SKM-1 treated with dmso at 0.1 percent for 144 hours (cell line): ENCODE data around the gene ZNF500.

Experiments
- DNase-seq: peaks from one replicate; lab custom pipeline; 2025; ENCODE audit not compliant: unreplicated experiment; lab: John Stamatoyannopoulos, UW

Gene ZNF500

GRCh38 chr16:4766875-4767628 lies at the start of gene ZNF500:
TSS of gene ZNF500 (minus strand) at chr16:4767162. CDS start at chr16:4765978, 1,184 bp downstream.
- peak; percentile 92 for DNase-seq

- DNase-seq = no peak
Observed at GRCh38 chr16:4814542-4815173, 47.7 kb upstream of the ZNF500 start.

- DNase-seq = no peak
Observed at GRCh38 chr16:4814046-4814445, 47.1 kb upstream of the ZNF500 start.

- DNase-seq = no peak
Observed at GRCh38 chr16:4813251-4814003, 46.5 kb upstream of the ZNF500 start.

GRCh38 chr16:4811773-4812172 lies 44.8 kb upstream of the ZNF500 start:
- DNase-seq = no peak

- no peak for DNase-seq
Observed at GRCh38 chr16:4811242-4811641, 44.3 kb upstream of the ZNF500 start.

- DNase-seq = no peak
Observed at GRCh38 chr16:4806280-4806679, 39.3 kb upstream of the ZNF500 start.

GRCh38 chr16:4805231-4805630 lies 38.3 kb upstream of the ZNF500 start:
- no peak for DNase-seq

GRCh38 chr16:4803898-4804762 lies 37.2 kb upstream of the ZNF500 start:
- DNase-seq = no peak

GRCh38 chr16:4803401-4803844 lies 36.5 kb upstream of the ZNF500 start:
- DNase-seq = no peak

GRCh38 chr16:4802659-4803287 lies 35.8 kb upstream of the ZNF500 start:
- DNase-seq = peak; percentile 90

GRCh38 chr16:4801962-4802658 lies 35.1 kb upstream of the ZNF500 start, which contains the start of gene ROGDI:
TSS of gene ROGDI (minus strand) at chr16:4802633. CDS start at chr16:4802571, 62 bp downstream.
- peak; percentile 61 for DNase-seq

- DNase-seq = no peak
Observed at GRCh38 chr16:4801051-4801961, 34.3 kb upstream of the ZNF500 start.

GRCh38 chr16:4800290-4801041 lies 33.5 kb upstream of the ZNF500 start:
- DNase-seq = peak; percentile 81

- no peak for DNase-seq
Observed at GRCh38 chr16:4799171-4799855, 32.4 kb upstream of the ZNF500 start.

- no peak for DNase-seq
Observed at GRCh38 chr16:4798456-4798855, 31.5 kb upstream of the ZNF500 start.

- DNase-seq = no peak
Observed at GRCh38 chr16:4797805-4798252, 30.9 kb upstream of the ZNF500 start.
